Measurements from ENCODE around the gene CSNK1E.

CSNK1E gene

DNA sequence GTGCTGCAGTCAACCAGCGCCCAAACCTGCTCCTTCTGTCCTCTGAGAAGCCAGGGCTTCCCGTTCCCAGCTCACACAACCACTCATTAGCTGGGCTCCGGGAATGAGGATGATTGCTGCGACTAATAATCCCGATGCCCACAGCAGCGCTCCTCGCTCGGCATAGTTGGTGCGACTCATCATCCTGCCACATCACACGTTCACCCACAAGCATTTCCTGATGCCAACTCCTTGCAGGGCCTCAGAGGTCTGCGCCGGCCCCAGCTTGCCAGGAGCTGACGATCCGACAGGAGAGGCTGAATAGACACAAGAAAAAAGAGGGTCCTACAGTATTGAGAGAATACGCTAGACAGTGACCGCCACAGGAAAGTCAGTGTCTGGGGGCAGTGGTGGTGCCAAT lies 10.6 kb upstream of the CSNK1E start:
- DNase-seq = no peak

DNA sequence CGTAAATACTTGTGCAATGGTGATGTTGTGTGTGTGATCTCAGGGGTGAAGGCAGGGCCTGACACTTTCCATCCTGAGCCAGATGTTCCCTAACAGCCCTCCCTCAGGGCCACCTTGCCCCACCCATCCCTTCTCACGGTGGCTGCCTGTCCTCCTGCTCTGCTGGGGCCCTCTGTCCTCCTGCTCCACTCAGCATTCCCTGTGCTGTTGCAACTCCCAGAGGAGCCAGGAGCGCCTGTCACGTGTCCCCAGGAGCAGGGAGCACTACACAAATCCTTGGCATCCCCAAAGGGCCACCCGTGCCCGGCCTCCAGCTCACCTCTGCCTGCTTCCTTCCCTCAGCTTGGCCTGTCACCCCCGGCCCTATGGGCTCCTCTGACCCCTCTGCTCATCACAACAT lies 10.2 kb upstream of the CSNK1E start:
- DNase-seq = no peak

DNA sequence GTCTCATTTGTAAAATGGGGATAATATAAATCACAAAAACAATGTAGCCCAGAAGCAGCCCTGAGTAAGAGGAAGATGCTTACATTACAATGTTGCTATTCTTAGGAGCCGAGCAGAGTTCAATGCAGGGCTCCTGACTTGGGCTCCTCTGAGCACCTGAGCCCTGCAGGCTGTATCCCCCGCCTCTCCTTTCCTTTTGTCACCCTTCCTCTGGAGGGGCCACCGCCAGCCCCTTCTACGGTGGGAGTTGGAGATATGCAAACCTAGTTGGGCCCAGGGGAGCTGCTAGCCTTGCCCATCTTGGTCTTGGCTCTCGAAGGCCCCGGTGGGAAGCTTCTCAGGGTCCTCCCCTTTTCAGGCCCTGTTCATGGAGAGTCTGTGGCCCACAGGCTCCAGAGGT lies 8.4 kb upstream of the CSNK1E start:
- DNase-seq = no peak

DNA sequence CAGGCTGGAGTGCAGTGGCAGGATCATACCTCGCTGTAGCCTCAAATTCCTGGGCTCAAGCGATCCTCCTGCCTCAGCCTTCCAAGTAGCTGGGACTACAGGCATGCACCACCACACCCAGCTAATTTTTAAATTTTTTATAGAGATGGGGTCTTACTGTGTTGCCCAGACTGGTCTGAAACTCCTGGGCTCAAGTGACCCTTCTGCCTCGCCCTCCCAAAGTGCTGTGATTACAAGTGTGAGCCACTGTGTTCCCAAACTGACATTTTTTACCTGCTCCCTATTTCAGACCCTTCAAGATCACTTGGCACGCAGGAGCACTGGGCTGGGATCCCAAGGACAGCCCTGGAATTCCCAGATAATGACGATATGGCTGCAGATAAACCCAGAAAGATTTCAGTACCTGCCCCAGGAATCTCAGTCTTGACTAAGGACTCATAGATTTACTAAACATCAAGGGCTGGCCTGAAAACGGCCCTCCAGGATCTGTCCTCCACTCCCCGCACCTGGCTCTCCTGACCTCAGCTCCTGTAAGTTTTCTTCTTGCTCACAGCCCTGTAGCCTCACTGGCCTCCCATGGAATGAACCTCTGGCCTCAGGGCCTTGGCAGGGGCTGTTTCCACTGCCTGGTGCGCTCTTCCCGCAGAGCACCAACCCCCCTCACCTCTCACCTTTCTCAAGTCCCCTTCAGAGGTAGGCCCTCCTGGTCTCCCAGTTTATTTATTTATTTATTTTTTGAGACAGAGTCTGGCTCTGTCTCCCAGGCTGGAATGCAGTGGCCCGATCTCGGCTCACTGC lies 3.6 kb upstream of the CSNK1E start:
- DNase-seq = no peak

GRCh38 chr22:38318792-38319773 lies 1.9 kb upstream of the CSNK1E start:
- no peak for DNase-seq

DNA sequence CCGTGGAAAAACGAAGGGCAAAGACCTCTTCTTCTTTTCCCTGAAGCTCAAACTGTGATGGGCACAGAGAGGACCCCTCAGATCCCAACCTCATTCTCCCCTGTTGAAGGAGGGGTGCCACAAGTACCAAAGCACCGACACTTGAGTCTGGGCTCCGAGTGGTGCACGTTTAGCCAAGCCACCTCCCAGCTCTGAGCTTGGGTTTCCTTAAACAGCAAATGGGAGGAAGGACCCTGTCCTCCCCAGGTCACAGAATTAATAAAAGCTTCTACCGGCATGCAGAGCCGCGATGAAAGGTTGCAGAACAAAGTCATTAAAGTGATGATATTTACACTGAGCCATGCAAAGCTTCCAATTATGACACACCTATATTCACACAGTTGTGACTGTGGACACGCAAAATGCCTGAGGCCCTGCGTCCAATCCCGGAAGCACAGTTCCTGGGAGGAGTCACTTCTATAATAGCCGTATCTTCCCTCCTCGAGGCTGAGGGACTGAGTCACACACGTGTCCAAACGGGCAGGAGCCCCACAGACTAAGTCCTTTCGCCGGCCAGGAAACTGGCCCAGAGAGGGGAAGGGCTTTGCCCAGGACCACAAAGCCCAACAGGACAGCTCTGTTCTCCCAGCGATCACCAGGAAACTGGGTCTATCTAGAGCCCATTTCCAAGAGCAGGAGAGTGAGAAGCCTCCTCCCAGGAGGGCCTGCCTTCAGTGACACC lies 922 bp upstream of the CSNK1E start:
- peak; percentile 84 for DNase-seq

DNA sequence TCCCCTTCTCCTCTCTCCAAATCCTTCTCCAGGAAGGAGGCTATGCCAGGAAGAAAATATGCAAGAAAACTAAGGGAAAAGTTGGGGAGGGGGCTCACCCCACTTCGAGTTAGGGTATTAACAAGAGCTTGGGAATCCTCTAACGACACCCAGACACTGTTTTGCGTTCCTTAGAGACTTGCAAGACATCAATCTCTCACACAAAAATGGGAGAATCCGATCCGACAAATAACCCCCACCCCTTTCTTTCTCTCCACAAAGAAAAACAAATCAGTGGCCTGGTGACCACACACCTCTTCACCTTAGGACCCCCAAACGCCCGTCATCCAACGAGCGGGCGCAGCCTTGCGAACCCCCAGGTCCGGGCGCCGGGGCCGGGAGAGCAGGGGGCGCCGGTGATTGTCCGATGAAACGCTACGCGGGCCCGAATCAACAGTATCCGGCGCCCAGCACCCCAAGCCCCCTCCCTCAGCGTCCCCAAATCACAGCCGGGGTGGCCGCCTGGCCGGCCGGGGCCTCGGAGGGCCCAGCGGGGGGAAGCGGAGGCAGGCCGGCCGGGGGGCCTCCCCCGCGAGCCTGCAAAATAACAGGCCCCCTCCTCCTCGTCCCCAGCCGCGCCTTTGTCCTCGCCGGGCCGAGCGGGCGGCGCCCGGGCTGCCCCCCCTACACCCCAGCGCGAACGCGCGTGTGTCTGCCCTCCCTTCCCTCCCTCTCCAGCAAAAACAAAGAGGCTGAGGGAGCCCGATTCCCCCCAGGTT lies 690 bp downstream of the CSNK1E start:
- peak; percentile 37 for DNase-seq

- no peak for DNase-seq
These were observed 1.3 kb downstream of the CSNK1E start for GRCh38 chr22:38315823-38316363.

GRCh38 chr22:38314933-38315822 lies 2.1 kb downstream of the CSNK1E start:
- no peak for DNase-seq

- DNase-seq = no peak
These were observed 2.9 kb downstream of the CSNK1E start for GRCh38 chr22:38314051-38314932.

- DNase-seq = no peak
These were observed 3.8 kb downstream of the CSNK1E start for GRCh38 chr22:38313384-38313955.

DNA sequence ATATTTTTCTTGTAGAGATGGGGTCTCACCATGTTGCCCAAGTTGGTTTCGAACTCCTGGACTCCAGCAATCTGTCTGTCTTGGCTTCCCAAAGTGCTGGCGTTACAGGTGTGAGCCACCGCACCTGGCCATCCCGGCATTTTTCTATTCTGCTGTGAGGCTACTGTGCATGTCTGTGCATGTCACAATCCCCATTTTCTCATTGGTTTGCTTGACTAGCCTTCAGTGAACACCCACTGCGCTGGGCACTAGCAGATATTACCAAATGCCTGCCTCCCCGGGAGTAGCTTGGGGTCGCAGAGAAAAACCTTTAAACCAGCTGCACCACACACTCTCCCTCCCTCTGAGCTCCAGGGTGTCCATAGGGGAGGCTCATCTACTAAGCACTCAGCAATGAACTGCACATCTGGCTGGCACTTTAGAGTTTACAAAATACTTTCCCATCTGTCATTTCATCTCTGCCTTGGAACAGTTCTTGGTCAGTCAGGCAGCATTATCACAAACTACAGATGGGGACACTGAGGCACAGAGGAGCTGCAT lies 4.9 kb downstream of the CSNK1E start:
- no peak for DNase-seq

DNA sequence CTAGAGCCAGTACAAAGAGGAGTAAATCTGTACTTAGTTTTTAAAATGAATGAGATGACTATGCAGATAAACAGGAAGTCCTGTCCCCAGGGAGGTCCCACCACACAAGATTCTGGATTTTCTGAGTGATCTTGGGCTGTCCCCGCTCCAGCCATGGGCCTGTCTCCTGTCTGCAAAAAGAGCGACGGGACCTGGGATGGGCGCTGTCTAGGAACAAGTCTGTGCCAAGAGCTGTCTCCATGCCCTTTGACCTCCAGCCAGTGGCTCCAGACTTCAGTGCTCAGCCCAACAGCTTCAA lies 6.0 kb downstream of the CSNK1E start:
- no peak for DNase-seq

GRCh38 chr22:38310518-38311322 lies 6.5 kb downstream of the CSNK1E start:
- DNase-seq = no peak

- no peak for DNase-seq
These were observed 7.4 kb downstream of the CSNK1E start for GRCh38 chr22:38309614-38310517.

DNA sequence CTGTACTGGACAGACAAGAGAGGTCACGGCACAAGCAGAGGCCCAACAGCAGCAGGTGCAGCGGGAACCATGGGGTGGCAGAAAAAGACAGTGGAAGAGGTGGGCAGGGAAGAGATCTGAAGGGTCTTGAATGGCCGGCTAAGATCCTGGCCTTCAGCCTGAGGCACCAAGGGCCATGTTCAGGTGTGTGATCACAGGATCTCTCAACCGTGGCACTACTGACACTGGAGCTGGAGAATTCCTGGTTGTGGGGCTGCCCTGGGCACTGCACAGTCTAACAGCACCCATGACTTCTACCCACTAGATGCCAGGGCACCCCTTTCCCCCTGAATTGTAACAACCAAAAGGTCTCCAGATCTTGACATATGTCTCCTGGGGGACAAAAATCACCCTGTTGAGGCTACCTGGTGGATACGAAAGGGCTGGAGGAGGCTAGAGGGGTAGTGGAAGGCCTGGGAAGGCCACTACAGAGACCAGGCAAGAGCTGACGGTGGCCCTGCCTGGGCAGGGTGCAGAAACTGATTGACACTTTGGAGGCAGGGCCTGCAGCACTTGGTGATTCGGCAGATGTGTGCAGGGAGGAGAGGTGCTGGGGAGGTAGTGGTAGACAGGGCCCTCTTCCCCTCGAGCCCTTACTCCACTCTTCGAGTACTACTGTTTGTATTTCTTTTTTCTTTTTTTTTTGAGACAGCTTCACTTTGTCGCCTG lies 8.3 kb downstream of the CSNK1E start:
- DNase-seq = no peak
